Subcutaneous adipose tissue (tissue), 4 donors: ENCODE results near the gene SYNDIG1. TPM values are rescaled to one million over a fixed set of nuclear protein-coding genes. Genes with fewer than 3 reads are reported as not detected.

Experiments
- CTCF ChIP-seq: fragments of 450-650 bp; IDR thresholded peaks from one replicate; pipeline ENCODE4 v1.5.1; 2016; ENCODE audit warnings: low read depth, mild to moderate bottlenecking, control low read depth, antibody characterized with exemption, moderate library complexity
- total RNA-seq, 4 donors: library from RNA; depleted of rRNA; stranded (reverse); fragments of >200 nt; gene quantifications; one replicate each; pipeline ENCODE4 v1.1.0, GENCODE V29; 2016

Gene SYNDIG1
- total RNA-seq, 4 donors from 2014 or later: 0.17 to 1.5 TPM; not detected in 2

- TF ChIP-seq CTCF: no peak
These were observed 230.9 kb downstream of the SYNDIG1 start for GRCh38 chr20:24700166-24700860.

GRCh38 chr20:24701027-24701426 lies 231.6 kb downstream of the SYNDIG1 start:
- no peak for TF ChIP-seq CTCF

GRCh38 chr20:24701668-24702067 lies 232.2 kb downstream of the SYNDIG1 start:
- TF ChIP-seq CTCF: no peak

GRCh38 chr20:24702501-24703283 lies 233.3 kb downstream of the SYNDIG1 start:
- no peak for TF ChIP-seq CTCF

- TF ChIP-seq CTCF: no peak
These were observed 233.8 kb downstream of the SYNDIG1 start for GRCh38 chr20:24703284-24703610.

- no peak for TF ChIP-seq CTCF
These were observed 235.5 kb downstream of the SYNDIG1 start for GRCh38 chr20:24704899-24705298.

GRCh38 chr20:24705486-24705885 lies 236.1 kb downstream of the SYNDIG1 start:
- TF ChIP-seq CTCF: no peak
